ENCODE data around the gene PHF3. TPM values are rescaled to one million over a fixed set of nuclear protein-coding genes. Genes with fewer than 3 reads are reported as not detected.
"Not testable (repeated sequence)": the region's sequence is repeated elsewhere in the genome, so short reads cannot be mapped to it uniquely, and the experiment has no call there.

Gene PHF3
- total RNA-seq, 1 donor from 2014 or later: 42.7 TPM

DNA sequence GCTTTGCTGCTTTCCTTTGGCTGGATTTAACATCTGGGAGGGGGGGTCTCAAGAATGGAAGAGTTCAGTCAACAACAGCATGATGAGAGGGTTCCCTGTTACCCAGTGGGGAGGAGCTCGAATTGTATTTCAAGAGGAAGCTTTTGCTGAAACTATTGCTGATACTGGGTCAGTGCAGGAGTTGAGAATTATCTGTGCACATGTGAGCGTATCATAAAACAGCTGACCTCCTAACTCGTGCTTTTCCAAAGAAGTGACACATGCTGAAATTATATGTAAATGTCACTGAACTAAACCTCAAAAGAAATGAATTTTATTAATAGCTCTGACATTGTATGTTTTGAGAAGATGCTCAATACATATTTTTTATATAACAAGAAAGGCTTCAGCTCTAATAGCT lies 96.3 kb downstream of the PHF3 start:
- Mint-ChIP-seq H3K27ac (no peak overlapping the region), H3K27me3 (ENCODE audit: insufficient read depth) (no peaks in the 10 kb centered on the region), H3K4me1 (ENCODE audit: low read depth) (no peaks in the 10 kb centered on the region), H3K9me3 (peaks cover 11% of the 10 kb centered on the region), H3K36me3 (ENCODE audit: low read depth) (peaks cover 2% of the 10 kb centered on the region), H3K4me3 (no peak overlapping the region)
- intact Hi-C loops (cut with micrococcal nuclease): no loop called here
- DNase-seq (ENCODE audit: low spot score): no peak

DNA sequence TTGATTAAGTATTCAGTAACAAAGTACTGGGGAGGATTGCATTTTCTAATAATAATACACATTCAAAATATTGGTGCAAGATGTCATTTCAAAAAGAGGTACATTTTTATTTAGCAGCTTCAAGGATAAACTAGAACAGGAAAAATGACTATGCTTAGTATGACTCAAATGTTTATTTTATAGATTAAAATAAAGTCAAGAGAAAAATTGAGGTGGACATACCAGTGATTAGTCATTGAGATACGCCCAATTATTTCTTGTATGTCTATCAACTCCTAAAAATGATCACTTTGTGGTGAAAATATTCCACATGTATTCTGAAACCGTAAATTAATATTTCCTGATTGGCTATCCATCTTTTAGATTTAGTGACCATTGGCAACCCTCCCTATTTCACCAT lies 96.7 kb downstream of the PHF3 start:
- no peaks in the 10 kb centered on the region for H3K4me1 Mint-ChIP-seq (ENCODE audit: low read depth)
- peaks cover 2% of the 10 kb centered on the region for H3K36me3 Mint-ChIP-seq (ENCODE audit: low read depth)
- intact Hi-C loops (cut with micrococcal nuclease): no loop called here
- no peak overlapping the region for H3K27ac Mint-ChIP-seq
- peaks cover 11% of the 10 kb centered on the region for H3K9me3 Mint-ChIP-seq
- DNase-seq (ENCODE audit: low spot score): no peak
- no peak overlapping the region for H3K4me3 Mint-ChIP-seq
- no peaks in the 10 kb centered on the region for H3K27me3 Mint-ChIP-seq (ENCODE audit: insufficient read depth)

DNA sequence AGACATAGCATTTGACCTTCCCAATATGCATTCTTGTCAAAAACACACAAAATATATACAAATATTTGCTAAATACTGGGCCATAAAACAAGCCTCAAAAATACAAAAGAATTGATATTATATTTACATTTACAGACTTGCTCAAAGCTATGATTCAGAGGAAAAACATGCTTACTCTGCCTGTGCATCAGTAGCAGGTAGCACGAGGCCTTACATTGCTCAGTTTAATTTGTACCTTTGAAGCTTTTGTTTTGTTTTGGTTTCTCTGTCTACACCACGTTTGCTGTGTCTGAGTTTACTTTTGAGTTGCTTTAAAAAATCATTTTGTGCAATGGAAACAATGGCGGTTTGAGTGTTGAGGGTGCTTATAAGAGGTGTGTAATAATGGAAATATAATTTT lies 99.3 kb downstream of the PHF3 start:
- H3K36me3 Mint-ChIP-seq (ENCODE audit: low read depth): peaks cover 2% of the 10 kb centered on the region
- H3K4me1 Mint-ChIP-seq (ENCODE audit: low read depth): no peaks in the 10 kb centered on the region
- no peak overlapping the region for H3K27ac Mint-ChIP-seq
- peaks cover 16% of the 10 kb centered on the region for H3K9me3 Mint-ChIP-seq
- H3K27me3 Mint-ChIP-seq (ENCODE audit: insufficient read depth): no peaks in the 10 kb centered on the region
- intact Hi-C loops (cut with micrococcal nuclease): no loop called here
- DNase-seq (ENCODE audit: low spot score): no peak
- no peak overlapping the region for H3K4me3 Mint-ChIP-seq

DNA sequence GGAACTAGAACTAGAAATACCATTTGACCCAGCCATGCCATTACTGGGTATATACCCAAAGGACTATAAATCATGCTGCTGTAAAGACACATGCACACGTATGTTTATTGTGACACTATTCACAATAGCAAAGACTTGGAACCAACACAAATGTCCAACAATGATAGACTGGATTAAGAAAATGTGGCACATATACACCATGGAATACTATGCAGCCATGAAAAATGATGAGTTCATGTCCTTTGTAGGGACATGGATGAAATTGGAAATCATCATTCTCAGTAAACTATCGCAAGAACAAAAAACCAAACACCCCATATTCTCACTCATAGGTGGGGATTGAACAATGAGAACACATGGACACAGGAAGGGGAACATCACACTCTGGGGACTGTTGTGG lies 102.6 kb downstream of the PHF3 start:
- H3K4me1 Mint-ChIP-seq (ENCODE audit: low read depth); H3K27ac Mint-ChIP-seq; H3K27me3 Mint-ChIP-seq (ENCODE audit: insufficient read depth); H3K4me3 Mint-ChIP-seq; H3K36me3 Mint-ChIP-seq (ENCODE audit: low read depth); intact Hi-C loops (cut with micrococcal nuclease); DNase-seq (ENCODE audit: low spot score): not testable (repeated sequence)
- H3K9me3 Mint-ChIP-seq: peaks cover 16% of the 10 kb centered on the region

DNA sequence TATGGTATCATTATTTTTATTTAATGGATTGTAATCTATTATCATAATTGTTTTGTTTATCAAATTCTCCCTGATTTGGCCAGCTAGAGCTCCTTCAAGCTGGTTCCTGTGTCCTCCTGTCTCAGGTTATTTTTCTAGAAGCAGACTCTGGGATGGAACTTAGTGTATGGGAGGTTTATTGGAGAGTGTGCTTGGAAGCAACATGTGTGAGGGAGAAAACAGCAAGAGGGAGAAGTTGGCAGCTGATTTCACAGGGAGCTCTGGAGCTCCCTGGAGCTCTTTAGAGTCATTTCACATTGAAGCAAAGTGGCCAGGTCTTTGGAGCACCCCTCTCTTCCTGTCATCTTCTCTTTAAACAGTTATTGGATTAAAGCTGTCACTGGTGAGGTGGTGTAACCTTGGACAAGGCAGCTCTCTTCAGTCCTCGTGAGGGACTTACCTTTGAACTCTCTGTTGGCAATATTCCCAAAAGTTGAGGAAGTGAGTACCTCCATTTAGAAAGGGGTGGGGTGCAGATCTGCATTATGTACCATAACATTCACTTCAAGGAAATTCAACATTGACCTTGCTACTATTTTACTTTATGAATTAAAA lies 103.6 kb downstream of the PHF3 start:
- H3K9me3 Mint-ChIP-seq: peaks cover 16% of the 10 kb centered on the region
- no peak for DNase-seq (ENCODE audit: low spot score)
- H3K27me3 Mint-ChIP-seq (ENCODE audit: insufficient read depth): no peaks in the 10 kb centered on the region
- intact Hi-C loops (cut with micrococcal nuclease): no loop called here
- H3K4me3 Mint-ChIP-seq: no peak overlapping the region
- peaks cover 5% of the 10 kb centered on the region for H3K4me1 Mint-ChIP-seq (ENCODE audit: low read depth)
- H3K27ac Mint-ChIP-seq: no peak overlapping the region
- H3K36me3 Mint-ChIP-seq (ENCODE audit: low read depth): no peaks in the 10 kb centered on the region

DNA sequence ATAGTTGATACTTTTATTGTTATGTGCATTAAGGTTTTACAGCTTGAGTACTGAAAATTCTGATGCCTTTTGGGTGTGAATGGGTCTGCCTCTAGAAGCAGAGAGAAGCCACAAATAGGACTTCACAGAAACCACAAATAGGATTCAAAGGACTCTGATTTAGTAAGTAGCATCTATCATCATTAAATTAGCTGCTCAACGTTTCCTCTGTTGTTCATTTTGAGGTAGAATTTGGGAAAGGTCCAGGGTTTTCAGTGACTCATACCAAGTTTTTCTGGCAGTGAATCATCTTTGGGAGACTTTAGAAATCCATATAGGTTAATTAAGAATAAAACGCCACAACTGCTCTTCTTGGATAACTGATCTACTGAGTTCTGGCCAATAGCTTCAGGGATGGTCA lies 105.1 kb downstream of the PHF3 start:
- Mint-ChIP-seq H3K4me1 (ENCODE audit: low read depth) (peaks cover 5% of the 10 kb centered on the region), H3K9me3 (peaks cover 6% of the 10 kb centered on the region), H3K36me3 (ENCODE audit: low read depth) (no peaks in the 10 kb centered on the region), H3K27me3 (ENCODE audit: insufficient read depth) (no peaks in the 10 kb centered on the region), H3K4me3 (no peak overlapping the region), H3K27ac (no peak overlapping the region)
- intact Hi-C loops (cut with micrococcal nuclease): no loop called here
- no peak for DNase-seq (ENCODE audit: low spot score)

DNA sequence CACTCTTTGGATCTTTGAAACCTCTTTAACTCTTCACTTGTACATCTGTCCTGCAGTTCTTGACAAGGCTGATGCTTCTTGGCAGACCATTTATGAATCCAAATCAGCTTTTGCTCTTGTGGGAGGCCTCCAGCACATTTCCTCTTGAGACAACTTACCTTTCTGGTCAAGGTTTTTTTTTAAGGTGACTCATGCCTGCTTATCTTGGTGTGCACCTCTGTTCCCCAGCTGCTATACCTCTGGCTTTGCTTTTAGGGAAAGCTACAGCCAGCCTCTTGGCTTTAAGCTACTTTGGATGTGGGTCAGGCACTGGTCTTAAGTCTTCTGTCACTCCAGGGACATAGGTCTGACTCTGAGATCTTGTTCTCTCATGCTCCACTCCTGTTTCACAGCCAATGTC lies 106.5 kb downstream of the PHF3 start:
- no peak overlapping the region for H3K4me3 Mint-ChIP-seq

DNA sequence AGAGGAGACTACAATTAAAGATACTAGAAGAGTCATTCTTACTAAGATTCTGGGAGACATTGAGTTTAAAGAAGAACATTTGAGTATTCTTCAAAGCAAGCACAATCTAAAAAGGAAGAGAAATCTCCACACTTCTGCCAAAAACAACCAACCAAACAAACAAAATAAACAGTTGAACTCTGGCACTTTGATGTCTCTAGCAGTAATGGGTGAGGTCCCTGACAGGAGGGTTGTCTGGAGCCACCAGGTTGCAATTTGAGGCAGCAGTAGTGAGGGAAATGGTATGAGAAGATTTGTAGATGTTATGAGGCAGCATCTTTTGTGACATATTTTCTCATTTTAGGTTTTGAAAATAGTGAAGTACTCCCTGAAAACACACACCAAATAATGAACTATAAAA lies 108.1 kb downstream of the PHF3 start:
- Mint-ChIP-seq H3K36me3 (ENCODE audit: low read depth) (no peaks in the 10 kb centered on the region), H3K4me3 (no peak overlapping the region), H3K4me1 (ENCODE audit: low read depth) (peaks cover 5% of the 10 kb centered on the region), H3K27ac (no peak overlapping the region), H3K27me3 (ENCODE audit: insufficient read depth) (no peaks in the 10 kb centered on the region), H3K9me3 (peaks cover 4% of the 10 kb centered on the region)
- DNase-seq (ENCODE audit: low spot score): no peak
- intact Hi-C loops (cut with micrococcal nuclease): no loop called here

More for the DNA sequence above, 106.5 kb downstream of the PHF3 start:
- Mint-ChIP-seq H3K36me3 (ENCODE audit: low read depth) (no peaks in the 10 kb centered on the region), H3K27me3 (ENCODE audit: insufficient read depth) (no peaks in the 10 kb centered on the region), H3K27ac (no peak overlapping the region), H3K4me1 (ENCODE audit: low read depth) (peaks cover 5% of the 10 kb centered on the region), H3K9me3 (peaks cover 4% of the 10 kb centered on the region)
- no peak for DNase-seq (ENCODE audit: low spot score)
- intact Hi-C loops (cut with micrococcal nuclease): no loop called here

DNA sequence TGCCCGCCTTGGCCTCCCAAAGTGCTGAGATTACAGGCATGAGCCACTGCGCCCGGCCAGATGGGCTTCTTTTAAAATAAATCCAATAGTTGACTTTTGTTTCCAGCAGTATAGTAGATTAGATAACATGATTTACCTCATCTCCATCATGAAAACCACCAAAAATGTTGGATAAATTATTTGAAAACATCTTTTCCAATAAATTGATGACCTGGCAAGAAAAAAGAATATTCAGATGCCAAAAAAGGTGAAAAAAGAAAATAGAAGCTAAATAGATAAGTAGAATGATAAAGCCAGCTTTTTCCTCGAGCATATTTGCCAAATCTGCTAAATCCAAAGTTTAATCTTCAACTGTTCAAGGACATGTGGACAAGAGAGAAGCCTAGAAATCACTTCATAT lies 109.2 kb downstream of the PHF3 start:
- intact Hi-C loops (cut with micrococcal nuclease): no loop called here
- Mint-ChIP-seq H3K27me3 (ENCODE audit: insufficient read depth) (peaks cover 2% of the 10 kb centered on the region), H3K36me3 (ENCODE audit: low read depth) (no peaks in the 10 kb centered on the region)

DNA sequence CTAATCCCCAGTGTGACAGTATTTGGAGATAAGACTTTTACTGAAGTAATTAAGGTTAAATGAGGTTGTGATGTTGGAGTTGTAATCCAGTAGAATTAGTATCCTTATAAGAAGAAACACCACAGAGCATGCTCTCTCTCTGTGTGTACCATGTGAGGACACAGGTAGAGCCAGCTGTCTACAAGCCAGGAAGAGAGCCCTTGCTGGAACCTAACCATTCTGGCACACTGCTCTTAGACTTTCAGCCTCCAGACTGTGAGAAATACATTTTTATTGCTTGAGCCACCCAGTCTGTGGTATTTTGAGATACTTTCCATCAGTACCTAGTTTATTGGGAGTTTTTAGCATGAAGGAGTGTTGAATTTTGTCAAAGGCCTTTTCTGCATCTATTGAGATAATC lies 110.2 kb downstream of the PHF3 start:
- no peaks in the 10 kb centered on the region for H3K9me3 Mint-ChIP-seq
- H3K27me3 Mint-ChIP-seq (ENCODE audit: insufficient read depth): peaks cover 2% of the 10 kb centered on the region
- no peak for DNase-seq (ENCODE audit: low spot score)
- no peaks in the 10 kb centered on the region for H3K36me3 Mint-ChIP-seq (ENCODE audit: low read depth)
- intact Hi-C loops (cut with micrococcal nuclease): no loop called here
- H3K4me3 Mint-ChIP-seq: no peak overlapping the region
- H3K4me1 Mint-ChIP-seq (ENCODE audit: low read depth): peaks cover 5% of the 10 kb centered on the region
- no peak overlapping the region for H3K27ac Mint-ChIP-seq

More for the DNA sequence above, 109.2 kb downstream of the PHF3 start:
- Mint-ChIP-seq H3K9me3 (no peaks in the 10 kb centered on the region), H3K4me1 (ENCODE audit: low read depth) (peaks cover 5% of the 10 kb centered on the region), H3K27ac (no peak overlapping the region), H3K4me3 (no peak overlapping the region)
- DNase-seq (ENCODE audit: low spot score): no peak

DNA sequence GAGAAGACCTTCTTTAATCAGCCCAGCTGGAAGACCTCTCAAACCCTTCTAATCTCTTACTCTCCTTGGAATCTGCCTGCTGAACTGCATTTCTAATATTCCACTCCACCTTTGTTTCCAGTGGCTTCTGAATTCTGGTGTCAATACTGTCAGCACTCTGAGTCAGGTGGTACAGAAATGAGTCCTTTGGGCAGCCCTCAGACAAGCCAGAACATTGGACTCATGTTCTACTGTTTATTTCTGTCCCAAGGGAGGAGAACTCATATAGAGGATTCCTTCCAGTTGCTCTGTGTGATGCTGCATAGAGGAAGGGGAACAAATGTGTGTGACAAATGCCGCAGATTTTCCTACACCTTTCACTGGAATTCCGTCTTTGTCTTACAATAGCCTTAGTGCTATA lies 114.8 kb downstream of the PHF3 start:
- intact Hi-C loops (cut with micrococcal nuclease): no loop called here
- peaks cover 4% of the 10 kb centered on the region for H3K9me3 Mint-ChIP-seq

DNA sequence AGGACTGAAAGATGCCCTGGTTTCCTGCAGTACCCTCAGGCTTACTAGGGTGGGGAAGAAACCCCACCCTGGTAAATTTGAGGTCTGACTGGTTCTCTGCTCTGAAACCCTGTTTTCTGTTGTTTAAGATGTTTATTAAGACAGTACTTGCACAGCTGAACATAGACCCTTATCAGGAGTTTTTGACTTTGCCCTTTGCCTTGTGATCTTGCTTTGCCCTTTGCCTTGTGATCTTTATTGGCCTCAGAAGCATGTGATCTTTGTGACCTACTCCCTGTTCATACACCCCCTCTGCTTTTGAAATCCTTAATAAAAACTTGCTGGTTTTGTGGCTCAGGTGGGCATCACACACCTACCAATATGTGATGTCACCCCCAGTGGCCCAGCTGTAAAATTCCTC lies 121.7 kb downstream of the PHF3 start:
- H3K4me1 Mint-ChIP-seq (ENCODE audit: low read depth); H3K27me3 Mint-ChIP-seq (ENCODE audit: insufficient read depth); H3K27ac Mint-ChIP-seq; H3K36me3 Mint-ChIP-seq (ENCODE audit: low read depth); DNase-seq (ENCODE audit: low spot score); intact Hi-C loops (cut with micrococcal nuclease); H3K9me3 Mint-ChIP-seq; H3K4me3 Mint-ChIP-seq: not testable (repeated sequence)

More for the DNA sequence above, 114.8 kb downstream of the PHF3 start:
- Mint-ChIP-seq H3K27ac (no peak overlapping the region), H3K27me3 (ENCODE audit: insufficient read depth) (peaks cover 2% of the 10 kb centered on the region), H3K4me1 (ENCODE audit: low read depth) (no peaks in the 10 kb centered on the region), H3K36me3 (ENCODE audit: low read depth) (no peaks in the 10 kb centered on the region), H3K4me3 (no peak overlapping the region)
- DNase-seq (ENCODE audit: low spot score): no peak

DNA sequence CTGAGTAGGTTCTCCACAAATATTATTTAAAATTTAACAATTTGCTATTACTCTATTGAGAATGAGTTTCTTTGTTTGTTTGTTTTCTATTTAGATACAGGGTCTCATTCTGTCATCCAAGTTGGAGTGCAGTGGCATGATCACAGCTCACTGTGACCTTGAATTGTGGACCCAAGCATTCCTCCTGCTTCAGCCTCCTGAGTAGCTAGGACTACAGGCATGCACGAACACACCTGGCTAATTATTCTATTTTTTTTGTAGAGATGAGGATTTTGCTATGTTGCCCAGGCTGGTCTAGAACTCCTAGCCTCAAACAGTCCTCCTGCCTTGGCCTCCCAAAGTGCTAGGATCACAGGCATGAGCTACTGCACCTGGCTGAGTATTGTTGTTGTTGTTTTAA lies 122.2 kb downstream of the PHF3 start:
- intact Hi-C loops (cut with micrococcal nuclease): no loop called here
- Mint-ChIP-seq H3K27ac (no peak overlapping the region), H3K4me3 (no peak overlapping the region), H3K27me3 (ENCODE audit: insufficient read depth) (peaks cover 1% of the 10 kb centered on the region), H3K9me3 (peaks cover 8% of the 10 kb centered on the region), H3K4me1 (ENCODE audit: low read depth) (no peaks in the 10 kb centered on the region), H3K36me3 (ENCODE audit: low read depth) (no peaks in the 10 kb centered on the region)
- DNase-seq (ENCODE audit: low spot score): no peak

DNA sequence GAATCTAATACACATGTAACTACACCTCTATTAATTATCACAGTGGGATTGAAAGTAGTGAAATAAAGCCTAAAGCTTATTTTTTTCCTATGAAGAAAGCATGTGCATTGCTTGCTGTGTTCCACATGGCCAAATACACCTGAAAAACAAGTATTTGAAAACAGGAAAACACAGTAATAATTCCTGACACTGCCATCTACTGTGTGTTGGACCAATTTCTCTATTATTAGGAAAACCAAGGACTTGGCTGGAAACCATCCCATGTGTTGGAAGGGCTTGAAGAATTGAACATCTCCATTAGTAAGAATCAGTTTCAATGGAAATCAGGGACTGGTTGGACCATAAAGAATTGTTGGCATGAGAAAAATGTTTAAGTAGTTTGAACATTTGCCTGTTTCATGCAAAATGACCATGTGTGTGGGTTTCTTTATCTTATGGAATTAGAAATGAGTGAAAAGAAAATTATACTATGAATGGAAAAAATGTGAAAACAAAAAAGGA lies 124.1 kb downstream of the PHF3 start:
- H3K9me3 Mint-ChIP-seq: peaks cover 6% of the 10 kb centered on the region
- no peaks in the 10 kb centered on the region for H3K4me1 Mint-ChIP-seq (ENCODE audit: low read depth)
- no peak overlapping the region for H3K27ac Mint-ChIP-seq
- DNase-seq (ENCODE audit: low spot score): no peak
- peaks cover 1% of the 10 kb centered on the region for H3K27me3 Mint-ChIP-seq (ENCODE audit: insufficient read depth)
- H3K4me3 Mint-ChIP-seq: no peak overlapping the region
- intact Hi-C loops (cut with micrococcal nuclease): loop anchor here (5.0 kb wide), 2 partner anchors 457 to 692 kb away; no protein-coding TSS in a partner anchor
- no peaks in the 10 kb centered on the region for H3K36me3 Mint-ChIP-seq (ENCODE audit: low read depth)

Data from activated T-helper 1 cell treated with anti-CD3 and anti-CD28 coated beads, Interleukin-12 subunit alpha, Interleukin-12 subunit beta, Interleukin-2, Interleukin-4 antibody, amounts not matched to agents 30 ng/mL and 10 ng/mL and 1 ng/mL, durations not matched to agents 14 hours and 24 hours and 36 hours (primary cell).